Neural cell (in vitro differentiated cells): ENCODE results near the gene NHERF2. TPM values are rescaled to one million over a fixed set of nuclear protein-coding genes. Genes with fewer than 3 reads are reported as not detected.

Source experiments
- H2AFZ ChIP-seq: fragments of 200-600, 300-800 bp; sonication (generic), shearing (Covaris generic); 2 replicates; pipeline ENCODE4 v1.6.0; 2014; ENCODE audit warnings: low read depth, mild to moderate bottlenecking, antibody characterized with exemption, low read length, moderate library complexity
- H3F3A ChIP-seq: fragments of 200-600 bp; shearing (Covaris generic); 2 replicates; pipeline ENCODE4 v1.6.1; 2016; ENCODE audit warnings: mild to moderate bottlenecking, moderate library complexity, mixed read lengths, antibody characterized with exemption, low read length; ENCODE audit not compliant: insufficient read depth, poor library complexity, severe bottlenecking
- H3K27ac ChIP-seq: fragments of 200-600, 300-800 bp; sonication (generic), shearing (Covaris generic); 2 replicates; pipeline ENCODE4 v1.5.1; 2014; ENCODE audit warnings: mild to moderate bottlenecking, low read length, moderate library complexity
- H3K27me3 ChIP-seq: fragments of 300-800, 200-600 bp; sonication (generic), shearing (Covaris generic); 2 replicates; pipeline ENCODE4 v1.6.0; 2014; ENCODE audit warnings: mild to moderate bottlenecking, low read depth, low read length, moderate library complexity; ENCODE audit not compliant: insufficient read depth
- H3K36me3 ChIP-seq: fragments of 300-800, 200-600 bp; sonication (generic), shearing (Covaris generic); 2 replicates; pipeline ENCODE4 v1.5.1; 2014; ENCODE audit warnings: mild to moderate bottlenecking, antibody characterized with exemption, low read length, moderate library complexity; ENCODE audit not compliant: insufficient read depth
- H3K4me2 ChIP-seq: fragments of 300-800, 200-600 bp; sonication (generic), shearing (Covaris generic); 2 replicates; pipeline ENCODE4 v1.6.0; 2014; ENCODE audit warnings: mild to moderate bottlenecking, low read length
- H3K4me3 ChIP-seq: fragments of 300-800, 200-600 bp; sonication (generic), shearing (Covaris generic); 2 replicates; pipeline ENCODE4 v1.5.1; 2014; ENCODE audit warnings: mild to moderate bottlenecking, low read length, moderate library complexity
- H3K79me2 ChIP-seq: fragments of 200-600 bp; shearing (Covaris generic); replicated peaks from 2 replicates; pipeline ENCODE4 v1.6.0; 2014; ENCODE audit warnings: mild to moderate bottlenecking, low read length, moderate library complexity; ENCODE audit not compliant: insufficient read depth
- H3K9ac ChIP-seq: fragments of 300-800, 200-600 bp; sonication (generic), shearing (Covaris generic); 2 replicates; pipeline ENCODE4 v1.6.1; 2016; ENCODE audit warnings: mild to moderate bottlenecking, low read length, mixed read lengths
- H3K9me2 ChIP-seq: fragments of 200-600 bp; shearing (Covaris generic); 2 replicates; pipeline ENCODE4 v1.6.1; 2016; ENCODE audit warnings: mild to moderate bottlenecking, low read length, mixed read lengths; ENCODE audit not compliant: insufficient read depth
- H3K9me3 ChIP-seq: fragments of 200-600, 300-800 bp; sonication (generic), shearing (Covaris generic); 2 replicates; pipeline ENCODE4 v1.6.1; 2016; ENCODE audit warnings: mild to moderate bottlenecking, mixed run types, low read length, moderate library complexity, mixed read lengths
- H4K20me1 ChIP-seq: fragments of 200-600 bp; shearing (Covaris generic); 2 replicates; pipeline ENCODE4 v1.6.1; 2016; ENCODE audit warnings: mild to moderate bottlenecking, mixed run types; ENCODE audit not compliant: insufficient read depth
- CTCF ChIP-seq: fragments of 450-650 bp; IDR thresholded peaks from 2 replicates; pipeline ENCODE4 v1.5.1; 2014; ENCODE audit warnings: antibody characterized with exemption, mild to moderate bottlenecking, moderate library complexity; ENCODE audit not compliant: poor library complexity, severe bottlenecking
- EP300 ChIP-seq: fragments of 450-650 bp; conservative IDR thresholded peaks from 2 replicates; pipeline ENCODE4 v1.6.1; 2014; ENCODE audit warnings: antibody characterized with exemption, mild to moderate bottlenecking, moderate library complexity; ENCODE audit not compliant: poor library complexity, severe bottlenecking
- EZH2 ChIP-seq: fragments of 200-600, 300-800 bp; shearing (Covaris generic), sonication (generic); IDR thresholded peaks from 2 replicates; pipeline ENCODE4 v1.6.1; 2014; ENCODE audit warnings: antibody characterized with exemption, low read length, borderline replicate concordance, mild to moderate bottlenecking; ENCODE audit not compliant: insufficient read depth, poor library complexity, severe bottlenecking
- MXI1 ChIP-seq: fragments of 450-650 bp; conservative IDR thresholded peaks from 2 replicates; pipeline ENCODE4 v1.6.1; 2014; ENCODE audit warnings: antibody characterized with exemption, mild to moderate bottlenecking; ENCODE audit not compliant: poor library complexity, severe bottlenecking
- POLR2AphosphoS5 ChIP-seq: IDR thresholded peaks from 2 replicates; pipeline ENCODE4 v1.6.1; 2012
- RAD21 ChIP-seq: fragments of 450-650 bp; conservative IDR thresholded peaks from 2 replicates; pipeline ENCODE4 v1.6.1; 2014; ENCODE audit warnings: antibody characterized with exemption, mild to moderate bottlenecking, moderate library complexity
- REST ChIP-seq: IDR thresholded peaks from 2 replicates; pipeline ENCODE4 v1.6.1; 2012; ENCODE audit warnings: borderline replicate concordance
- SMC3 ChIP-seq: fragments of 450-650 bp; conservative IDR thresholded peaks from 2 replicates; pipeline ENCODE4 v1.6.1; 2014; ENCODE audit warnings: antibody characterized with exemption, mild to moderate bottlenecking, moderate library complexity; ENCODE audit not compliant: poor library complexity
- TAF1 ChIP-seq: IDR thresholded peaks from 2 replicates; pipeline ENCODE4 v1.6.1; 2012; ENCODE audit warnings: low read depth
- polyA plus RNA-seq: library from polyadenylated mRNA; depleted of rRNA; stranded (reverse); fragments of >200 nt; gene quantifications from 2 replicates; pipeline ENCODE4 v1.2.3, GENCODE V29; 2014

The NHERF2 gene
- polyA plus RNA-seq, 1 donor from 2014 or later, result 3.4 TPM

- H3K9me3 ChIP-seq, result no peaks in the 10 kb centered on the region
- H3K79me2 ChIP-seq, result peaks cover 14% of the 10 kb centered on the region
- no peak overlapping the region for H3K4me2 ChIP-seq
- H2AFZ ChIP-seq, result no peak overlapping the region
- H3K27me3 ChIP-seq, result peaks cover 10% of the 10 kb centered on the region
- no peaks in the 10 kb centered on the region for H4K20me1 ChIP-seq
- no peaks in the 10 kb centered on the region for H3K36me3 ChIP-seq
- TF ChIP-seq MXI1, result no peak
- no peak for TF ChIP-seq POLR2AphosphoS5
- TF ChIP-seq TAF1, result no peak
- no peak for TF ChIP-seq RAD21
- no peak for TF ChIP-seq EZH2
- no peak for TF ChIP-seq EP300
- TF ChIP-seq SMC3, result no peak
- TF ChIP-seq REST, result no peak
- no peak for TF ChIP-seq CTCF
- no peaks in the 10 kb centered on the region for H3F3A ChIP-seq
- H3K27ac ChIP-seq, result no peak overlapping the region
- H3K4me3 ChIP-seq, result no peak overlapping the region
- H3K9me2 ChIP-seq, result no peaks in the 10 kb centered on the region
- H3K9ac ChIP-seq, result no peak overlapping the region
These were observed 13.2 kb upstream of the NHERF2 start for GRCh38 chr16:2013527-2013926.

- Histone ChIP-seq H2AFZ (no peak overlapping the region), H3F3A (no peaks in the 10 kb centered on the region), H3K9ac (no peak overlapping the region), H3K27me3 (peaks cover 26% of the 10 kb centered on the region), H3K27ac (no peak overlapping the region), H3K36me3 (no peaks in the 10 kb centered on the region), H3K4me2 (no peak overlapping the region), H4K20me1 (no peaks in the 10 kb centered on the region), H3K9me2 (no peaks in the 10 kb centered on the region), H3K9me3 (no peaks in the 10 kb centered on the region), H3K4me3 (no peak overlapping the region), H3K79me2 (peaks cover 3% of the 10 kb centered on the region)
- TF ChIP-seq CTCF (no peak), EP300 (no peak), MXI1 (no peak), POLR2AphosphoS5 (no peak), RAD21 (no peak), REST (no peak)
These were observed 11.4 kb upstream of the NHERF2 start for GRCh38 chr16:2015117-2015946.
